Ishikawa (cell line): ENCODE data around the gene TNFSF10.

Experiments used
- CEBPB ChIP-seq: IDR thresholded peaks from 2 replicates; pipeline ENCODE4 v1.6.1; 2012
- CREB1 ChIP-seq: IDR thresholded peaks from 2 replicates; pipeline ENCODE4 v1.6.1; 2012; ENCODE audit warnings: low read depth
- EGR1 ChIP-seq: IDR thresholded peaks from 2 replicates; pipeline ENCODE4 v1.6.1; 2012
- EP300 ChIP-seq: IDR thresholded peaks from 2 replicates; pipeline ENCODE4 v1.6.1; 2012; ENCODE audit warnings: borderline replicate concordance
- NFIC ChIP-seq: IDR thresholded peaks from 2 replicates; pipeline ENCODE4 v1.6.1; 2012
- RAD21 ChIP-seq: IDR thresholded peaks from 2 replicates; pipeline ENCODE4 v1.6.1; 2012; ENCODE audit warnings: low read depth
- TAF1 ChIP-seq: IDR thresholded peaks from 2 replicates; pipeline ENCODE4 v1.6.1; 2012; ENCODE audit warnings: low read depth, mild to moderate bottlenecking
- YY1 ChIP-seq: IDR thresholded peaks from 2 replicates; pipeline ENCODE4 v1.6.1; 2012; ENCODE audit warnings: low read depth
- ZBTB7A ChIP-seq: IDR thresholded peaks from 2 replicates; pipeline ENCODE4 v1.6.1; 2012; ENCODE audit warnings: low read depth
- TF ChIP-seq, protein P1 (sequence below): IDR thresholded peaks from 2 replicates; pipeline ENCODE4 v1.6.1; 2012
- TF ChIP-seq, protein P2 (sequence below): IDR thresholded peaks from 2 replicates; pipeline ENCODE4 v1.6.1; 2012

DNA sequence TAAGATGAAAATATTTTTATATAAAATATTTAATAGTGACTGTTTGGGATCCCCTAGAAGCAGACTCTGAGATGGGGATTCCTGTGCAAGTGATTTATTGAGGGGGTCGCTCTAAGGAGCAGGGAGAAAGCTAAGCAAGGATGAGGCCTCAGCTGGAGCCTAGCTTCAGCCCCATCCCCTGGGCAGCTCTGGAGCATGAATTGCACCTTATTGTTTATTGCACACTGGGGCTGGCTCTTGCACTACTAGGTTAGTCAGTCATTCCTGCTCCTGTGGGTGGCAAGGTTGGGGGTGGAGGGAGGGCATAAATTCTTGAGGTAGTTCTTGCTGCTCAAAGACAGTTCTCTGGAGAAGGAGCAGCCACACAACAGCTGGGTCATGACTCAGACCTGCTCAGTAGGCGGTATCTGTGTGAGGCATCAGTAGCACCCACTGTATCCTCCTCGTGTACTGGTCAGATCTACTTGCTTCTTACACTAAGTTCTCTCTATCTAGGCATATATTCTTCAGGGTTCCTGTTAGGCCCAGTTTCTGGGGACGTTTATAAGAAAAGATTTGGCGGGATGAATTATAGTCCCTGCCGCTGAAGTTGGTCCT, 27.2 kb upstream of the TNFSF10 start:
- TF ChIP-seq, protein P1, sequence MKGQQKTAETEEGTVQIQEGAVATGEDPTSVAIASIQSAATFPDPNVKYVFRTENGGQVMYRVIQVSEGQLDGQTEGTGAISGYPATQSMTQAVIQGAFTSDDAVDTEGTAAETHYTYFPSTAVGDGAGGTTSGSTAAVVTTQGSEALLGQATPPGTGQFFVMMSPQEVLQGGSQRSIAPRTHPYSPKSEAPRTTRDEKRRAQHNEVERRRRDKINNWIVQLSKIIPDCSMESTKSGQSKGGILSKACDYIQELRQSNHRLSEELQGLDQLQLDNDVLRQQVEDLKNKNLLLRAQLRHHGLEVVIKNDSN: no peak
- TF ChIP-seq EP300: no peak
- no peak for TF ChIP-seq RAD21
- no peak for TF ChIP-seq YY1
- no peak for TF ChIP-seq TAF1
- no peak for TF ChIP-seq CREB1
- TF ChIP-seq EGR1: no peak
- TF ChIP-seq, protein P2, sequence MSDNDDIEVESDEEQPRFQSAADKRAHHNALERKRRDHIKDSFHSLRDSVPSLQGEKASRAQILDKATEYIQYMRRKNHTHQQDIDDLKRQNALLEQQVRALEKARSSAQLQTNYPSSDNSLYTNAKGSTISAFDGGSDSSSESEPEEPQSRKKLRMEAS: no peak
- TF ChIP-seq ZBTB7A: no peak
- no peak for TF ChIP-seq CEBPB
- TF ChIP-seq NFIC: no peak
